GM12878 (cell line): ENCODE results near the gene SLC39A7. TPM values are rescaled to one million over a fixed set of nuclear protein-coding genes. Genes with fewer than 3 reads are reported as not detected.

Experiments
- ATAC-seq: fragments of 200-7000 bp; cut with Tn5 transposase; 3 replicates; pipeline ENCODE4 v1.9.1; 2020; ENCODE audit warnings: mild to moderate bottlenecking, moderate library complexity
- BruUV-seq: library from RNA; stranded (reverse); fragments of 400-500 nt; replicated peaks from 2 replicates; lab custom pipeline; 2021; lab: Mats Ljungman, UMichigan
- CTCF ChIA-PET: fragments of 300-600 bp; sonication (Branson Sonifier 250); formaldehyde crosslinking; extraction: SDS; loops from one replicate; lab custom pipeline; 2021; ENCODE audit warnings: inconsistent platforms; lab: Yijun Ruan, JAX
- POLR2A ChIA-PET: fragments of 350-600 bp; formaldehyde crosslinking; extraction: SDS; loops from one replicate; lab custom pipeline; 2021; ENCODE audit warnings: inconsistent platforms; lab: Charles Lee
- RAD21 ChIA-PET: fragments of 300-600 bp; sonication (Branson Sonifier 250); formaldehyde crosslinking; loops from one replicate; lab custom pipeline; 2023; ENCODE audit warnings: antibody characterized with exemption; ENCODE audit not compliant: unreplicated experiment; lab: Charles Lee
- SMC1A ChIA-PET: fragments of 300-600 bp; sonication (Branson Sonifier 250); formaldehyde crosslinking; loops from one replicate; lab custom pipeline; 2023; ENCODE audit not compliant: unreplicated experiment, uncharacterized antibody; lab: Charles Lee
- DNase-seq: peaks from one replicate; pipeline ENCODE4 v3.0.0-alpha.2; 2011; ENCODE audit warnings: low read depth, low spot score
- FAIRE-seq: peaks from 3 replicates; lab custom pipeline; 2011; peaks lifted over from hg19 to GRCh38; lab: Jason Lieb, UNC
- H2AFZ ChIP-seq: 2 replicates; pipeline ENCODE4 v1.6.0; 2011; ENCODE audit warnings: low read depth, low read length, control low read depth; ENCODE audit not compliant: control insufficient read depth
- H3K27ac ChIP-seq: 2 replicates; pipeline ENCODE4 v1.5.1; 2011; ENCODE audit warnings: control low read depth; ENCODE audit not compliant: control insufficient read depth, insufficient read depth
- H3K27me3 ChIP-seq, 2 experiments: replicated peaks in 1 of 2; 2 replicates each; pipeline versions ENCODE4 v1.6.0 to v1.6.1; 2011; ENCODE audit warnings: low read length in 1 of 2; ENCODE audit not compliant: control insufficient read depth in 2 of 2, insufficient read depth in 2 of 2
- H3K36me3 ChIP-seq, 2 experiments: 2 replicates each; pipeline ENCODE4 v1.5.1; 2011; ENCODE audit warnings: low read length in 1 of 2; ENCODE audit not compliant: control insufficient read depth in 2 of 2, insufficient read depth in 2 of 2
- H3K4me1 ChIP-seq: 2 replicates; pipeline ENCODE4 v1.6.1; 2011; ENCODE audit warnings: mild to moderate bottlenecking, low read length, moderate library complexity, mixed read lengths; ENCODE audit not compliant: control insufficient read depth, insufficient read depth
- H3K4me2 ChIP-seq: 2 replicates; pipeline ENCODE4 v1.6.0; 2011; ENCODE audit warnings: control low read depth; ENCODE audit not compliant: control insufficient read depth, insufficient read depth
- H3K4me3 ChIP-seq: fragments of 200-600 bp; sonication (generic); 2 replicates; pipeline ENCODE4 v1.5.1; 2016
- H3K79me2 ChIP-seq: 2 replicates; pipeline ENCODE4 v1.6.0; 2011; ENCODE audit warnings: low read length; ENCODE audit not compliant: control insufficient read depth, insufficient read depth
- H3K9ac ChIP-seq: 2 replicates; pipeline ENCODE4 v1.8.0; 2011; ENCODE audit warnings: low read length, control low read depth, mixed read lengths; ENCODE audit not compliant: control insufficient read depth, insufficient read depth
- H3K9me3 ChIP-seq: replicated peaks from 3 replicates; pipeline ENCODE4 v1.5.1; 2011; ENCODE audit warnings: mild to moderate bottlenecking, low read length; ENCODE audit not compliant: control insufficient read depth, insufficient read depth
- H4K20me1 ChIP-seq: 2 replicates; pipeline ENCODE4 v1.6.0; 2011; ENCODE audit not compliant: control insufficient read depth, insufficient read depth
- FOS ChIP-seq: IDR thresholded peaks from 3 replicates; pipeline ENCODE4 v1.6.1; 2011; ENCODE audit warnings: borderline replicate concordance; ENCODE audit not compliant: insufficient read length; ENCODE audit errors: extremely low read depth
- HCFC1 ChIP-seq: fragments of 150-350 bp; IDR thresholded peaks from 2 replicates; pipeline ENCODE4 v1.6.1; 2014; ENCODE audit warnings: low read length
- HDAC6 ChIP-seq: fragments of 200-600 bp; sonication (generic); IDR thresholded peaks from one replicate; pipeline ENCODE4 v1.8.0; 2017; ENCODE audit warnings: antibody characterized with exemption; ENCODE audit not compliant: unreplicated experiment
- JUNB ChIP-seq: IDR thresholded peaks from 2 replicates; pipeline ENCODE4 v1.6.1; 2016; ENCODE audit warnings: antibody characterized with exemption, mild to moderate bottlenecking
- KLF5 ChIP-seq: fragments of 450-650 bp; IDR thresholded peaks from 2 replicates; pipeline ENCODE4 v1.6.1; 2014; ENCODE audit warnings: mild to moderate bottlenecking; ENCODE audit not compliant: partially characterized antibody
- MTA3 ChIP-seq: IDR thresholded peaks from 2 replicates; pipeline ENCODE4 v1.6.1; 2012; ENCODE audit warnings: low read length, inconsistent platforms, borderline replicate concordance
- MYC ChIP-seq: IDR thresholded peaks from 2 replicates; pipeline ENCODE4 v1.6.1; 2011; ENCODE audit warnings: mild to moderate bottlenecking, low read length, moderate library complexity, inconsistent platforms; ENCODE audit not compliant: insufficient read depth, insufficient replicate concordance, insufficient read length, severe bottlenecking
- NBN ChIP-seq: fragments of 450-650 bp; IDR thresholded peaks from 2 replicates; pipeline ENCODE4 v1.6.1; 2016
- NFYB ChIP-seq: IDR thresholded peaks from 2 replicates; pipeline ENCODE4 v1.6.1; 2011; ENCODE audit warnings: low read depth, mild to moderate bottlenecking, low read length, improper control_type of control experiment, moderate library complexity; ENCODE audit not compliant: insufficient read depth
- NR2F1 ChIP-seq: fragments of 450-650 bp; conservative IDR thresholded peaks from 2 replicates; pipeline ENCODE4 v1.6.1; 2017; ENCODE audit warnings: mild to moderate bottlenecking
- PAX5 ChIP-seq: IDR thresholded peaks from 2 replicates; pipeline ENCODE4 v1.6.1; 2011; ENCODE audit warnings: low read depth, low read length, borderline replicate concordance
- POLR2AphosphoS5 ChIP-seq: IDR thresholded peaks from 2 replicates; pipeline ENCODE4 v1.6.1; 2011; ENCODE audit warnings: mild to moderate bottlenecking, low read length, inconsistent platforms
- RUNX3 ChIP-seq: IDR thresholded peaks from 2 replicates; pipeline ENCODE4 v1.6.1; 2012; ENCODE audit warnings: low read length, inconsistent platforms
- SMAD5 ChIP-seq: IDR thresholded peaks from 2 replicates; pipeline ENCODE4 v1.6.1; 2016; ENCODE audit warnings: antibody characterized with exemption, low read depth
- SMARCA5 ChIP-seq: fragments of 450-650 bp; IDR thresholded peaks from 2 replicates; pipeline ENCODE4 v1.6.1; 2017; ENCODE audit warnings: mild to moderate bottlenecking
- SPI1 ChIP-seq: IDR thresholded peaks from 2 replicates; pipeline ENCODE4 v1.6.1; 2011; ENCODE audit warnings: low read depth, mild to moderate bottlenecking, low read length, moderate library complexity, borderline replicate concordance; ENCODE audit not compliant: insufficient read depth
- TCF3 ChIP-seq: IDR thresholded peaks from 2 replicates; pipeline ENCODE4 v1.6.1; 2012; ENCODE audit warnings: low read depth, mild to moderate bottlenecking, low read length, borderline replicate concordance; ENCODE audit not compliant: insufficient read depth
- ZNF274 ChIP-seq: IDR thresholded peaks from one replicate; pipeline ENCODE4 v1.8.0; 2011; ENCODE audit not compliant: insufficient read length, insufficient read depth
- WGBS: methylation state at CpG from one replicate; pipeline ENCODE4 v1.1.6; 2016; ENCODE audit warnings: low lambda C conversion rate; ENCODE audit not compliant: insufficient replicate concordance, insufficient coverage; ENCODE audit errors: missing lambda C conversion rate; 5-methylcytosine and 5-hydroxymethylcytosine counted together
- in situ Hi-C: fragments of 300-500 bp; cut with MboI; formaldehyde crosslinking; loops from 9 replicates; pipeline ENCODE4 v1.14.3; 2018; ENCODE audit warnings: mixed read lengths
- intact Hi-C: fragments of 100-400 bp; cut with micrococcal nuclease; formaldehyde crosslinking; loops from one replicate; pipeline ENCODE4 v1.14.2; 2022; ENCODE audit not compliant: unreplicated experiment
- polyA plus RNA-seq, 11 experiments: library from polyadenylated mRNA; depleted of rRNA in 4 of 11; unstranded in 6 of 11; stranded (reverse) in 5 of 11; fragments of >200 nt; fragmentation: Nextera tagmentation in 4 of 11; fragmentation: Illumina TruSeq in 1 of 11; extraction: Ambion mirVana in 4 of 11; extraction: Trizol in 1 of 11; gene quantifications; 1 replicate in 1 of 11; 2 replicates in 10 of 11; pipeline versions ENCODE4 v1.2.1 to v1.2.3, GENCODE V29; 2011 to 2016; ENCODE audit warnings: inconsistent platforms in 2 of 11, missing spikeins in 2 of 11, low read depth in 1 of 11
- total RNA-seq, 4 experiments: library from RNA; depleted of rRNA in 3 of 4; stranded (reverse); fragments of >200 nt in 3 of 4; fragmentation: Illumina TruSeq in 1 of 4; extraction: Trizol in 1 of 4; gene quantifications; 2 replicates each; pipeline versions ENCODE4 v1.2.1 to v1.2.3, GENCODE V29; 2013 to 2021
- TF ChIP-seq, protein P1 (sequence below): IDR thresholded peaks from 2 replicates; pipeline ENCODE4 v1.6.1; 2011; ENCODE audit warnings: borderline replicate concordance, low read depth, mild to moderate bottlenecking, moderate library complexity, low read length; ENCODE audit not compliant: insufficient read depth, poor library complexity, severe bottlenecking
- TF ChIP-seq, protein P2 (sequence below): fragments of 450-650 bp; IDR thresholded peaks from 2 replicates; pipeline ENCODE4 v1.6.1; 2018; ENCODE audit warnings: mild to moderate bottlenecking, low read depth, moderate library complexity; ENCODE audit not compliant: partially characterized antibody

The SLC39A7 gene
- total and polyA plus RNA-seq, 10 of the 15 experiments (the other 5 are each of a cell fraction or from before 2014, with no cell fraction given) = 7.3 to 63.1 (median 40.6) TPM

DNA sequence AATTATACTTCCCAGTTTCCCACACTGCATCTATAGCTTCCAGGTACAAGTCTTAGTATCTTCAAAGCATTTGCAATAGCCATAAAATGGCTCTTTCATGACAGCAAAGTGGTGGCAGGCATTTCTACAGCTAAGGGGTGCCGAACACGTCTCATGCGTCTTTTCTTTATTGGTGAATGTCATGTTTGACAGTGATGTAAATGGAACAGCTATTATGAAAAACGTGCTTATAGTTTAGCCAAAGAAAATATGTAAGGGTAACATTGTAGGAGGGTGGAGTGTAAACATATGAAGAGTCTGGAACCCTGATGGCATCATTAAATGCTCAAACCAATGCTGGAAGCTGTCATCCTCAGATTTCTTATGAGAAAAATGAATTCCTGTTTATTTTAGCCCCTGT lies 46.3 kb upstream of the SLC39A7 start:
- no TSS peak for BruUV-seq
- DNase-seq = no peak
- no peak overlapping the region for H2AFZ ChIP-seq
- WGBS = 61% methylated on average over 4 of the region's 4 CpGs
- H3K36me3 ChIP-seq = no peaks in the 10 kb centered on the region
- TF ChIP-seq SMAD5 = no peak
- no peak for TF ChIP-seq NFYB
- no peak for TF ChIP-seq KLF5
- TF ChIP-seq MYC = no peak
- TF ChIP-seq NBN = no peak
- TF ChIP-seq TCF3 = no peak
- TF ChIP-seq RUNX3 = no peak
- TF ChIP-seq PAX5 = no peak
- TF ChIP-seq ZNF274 = no peak
- no peak for TF ChIP-seq JUNB
- TF ChIP-seq SMARCA5 = no peak
- TF ChIP-seq, protein P1, sequence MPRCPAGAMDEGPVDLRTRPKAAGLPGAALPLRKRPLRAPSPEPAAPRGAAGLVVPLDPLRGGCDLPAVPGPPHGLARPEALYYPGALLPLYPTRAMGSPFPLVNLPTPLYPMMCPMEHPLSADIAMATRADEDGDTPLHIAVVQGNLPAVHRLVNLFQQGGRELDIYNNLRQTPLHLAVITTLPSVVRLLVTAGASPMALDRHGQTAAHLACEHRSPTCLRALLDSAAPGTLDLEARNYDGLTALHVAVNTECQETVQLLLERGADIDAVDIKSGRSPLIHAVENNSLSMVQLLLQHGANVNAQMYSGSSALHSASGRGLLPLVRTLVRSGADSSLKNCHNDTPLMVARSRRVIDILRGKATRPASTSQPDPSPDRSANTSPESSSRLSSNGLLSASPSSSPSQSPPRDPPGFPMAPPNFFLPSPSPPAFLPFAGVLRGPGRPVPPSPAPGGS = no peak
- no peak for TF ChIP-seq SPI1
- no peak for TF ChIP-seq POLR2AphosphoS5
- no peak for TF ChIP-seq HDAC6
- no peak for TF ChIP-seq MTA3
- TF ChIP-seq, protein P2, sequence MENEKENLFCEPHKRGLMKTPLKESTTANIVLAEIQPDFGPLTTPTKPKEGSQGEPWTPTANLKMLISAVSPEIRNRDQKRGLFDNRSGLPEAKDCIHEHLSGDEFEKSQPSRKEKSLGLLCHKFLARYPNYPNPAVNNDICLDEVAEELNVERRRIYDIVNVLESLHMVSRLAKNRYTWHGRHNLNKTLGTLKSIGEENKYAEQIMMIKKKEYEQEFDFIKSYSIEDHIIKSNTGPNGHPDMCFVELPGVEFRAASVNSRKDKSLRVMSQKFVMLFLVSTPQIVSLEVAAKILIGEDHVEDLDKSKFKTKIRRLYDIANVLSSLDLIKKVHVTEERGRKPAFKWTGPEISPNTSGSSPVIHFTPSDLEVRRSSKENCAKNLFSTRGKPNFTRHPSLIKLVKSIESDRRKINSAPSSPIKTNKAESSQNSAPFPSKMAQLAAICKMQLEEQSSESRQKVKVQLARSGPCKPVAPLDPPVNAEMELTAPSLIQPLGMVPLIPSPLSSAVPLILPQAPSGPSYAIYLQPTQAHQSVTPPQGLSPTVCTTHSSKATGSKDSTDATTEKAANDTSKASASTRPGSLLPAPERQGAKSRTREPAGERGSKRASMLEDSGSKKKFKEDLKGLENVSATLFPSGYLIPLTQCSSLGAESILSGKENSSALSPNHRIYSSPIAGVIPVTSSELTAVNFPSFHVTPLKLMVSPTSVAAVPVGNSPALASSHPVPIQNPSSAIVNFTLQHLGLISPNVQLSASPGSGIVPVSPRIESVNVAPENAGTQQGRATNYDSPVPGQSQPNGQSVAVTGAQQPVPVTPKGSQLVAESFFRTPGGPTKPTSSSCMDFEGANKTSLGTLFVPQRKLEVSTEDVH = no peak
- no peak for TF ChIP-seq FOS
- no peak for TF ChIP-seq HCFC1
- no peak for TF ChIP-seq NR2F1
- in situ Hi-C loops (no loop called here), intact Hi-C loops (no loop called here)
- H3K79me2 ChIP-seq = no peaks in the 10 kb centered on the region
- H3K4me2 ChIP-seq = no peak overlapping the region
- no peak overlapping the region for H3K27ac ChIP-seq
- peaks cover 0 to 2% of the 10 kb centered on the region in 2 experiments; a peak in 3 of 4 replicates for H3K27me3 ChIP-seq
- FAIRE-seq = no peak
- ChIA-PET CTCF (interaction anchor here (0.6 to 14.9 kb wide), 11 partner anchors 11 to 1116 kb away, joined by 3 to 184 read pairs (median 5); partner anchors contain the start of gene CYP21A2), SMC1A (interaction anchor here (1.1 to 12.1 kb wide), 5 partner anchors 31 to 150 kb away, joined by 3 to 127 read pairs (median 4); no protein-coding TSS in a partner anchor), POLR2A (interaction anchor here (0.7 to 1.6 kb wide), 3 partner anchors 23 to 122 kb away, joined by 3 to 10 read pairs (median 5); no protein-coding TSS in a partner anchor), RAD21 (interaction anchor here (0.7 to 1.4 kb wide), 3 partner anchors 14 to 93 kb away, joined by 3 to 5 read pairs (median 5); no protein-coding TSS in a partner anchor)
- no peak overlapping the region for H3K4me3 ChIP-seq
- H4K20me1 ChIP-seq = no peaks in the 10 kb centered on the region
- peaks cover 5% of the 10 kb centered on the region; the same call in 1 of the 3 replicates for H3K9me3 ChIP-seq
- no peak overlapping the region for H3K9ac ChIP-seq
- no peak for ATAC-seq
- H3K4me1 ChIP-seq = no peaks in the 10 kb centered on the region
